ENCODE data around the gene HIVEP3.

HIVEP3 gene

DNA sequence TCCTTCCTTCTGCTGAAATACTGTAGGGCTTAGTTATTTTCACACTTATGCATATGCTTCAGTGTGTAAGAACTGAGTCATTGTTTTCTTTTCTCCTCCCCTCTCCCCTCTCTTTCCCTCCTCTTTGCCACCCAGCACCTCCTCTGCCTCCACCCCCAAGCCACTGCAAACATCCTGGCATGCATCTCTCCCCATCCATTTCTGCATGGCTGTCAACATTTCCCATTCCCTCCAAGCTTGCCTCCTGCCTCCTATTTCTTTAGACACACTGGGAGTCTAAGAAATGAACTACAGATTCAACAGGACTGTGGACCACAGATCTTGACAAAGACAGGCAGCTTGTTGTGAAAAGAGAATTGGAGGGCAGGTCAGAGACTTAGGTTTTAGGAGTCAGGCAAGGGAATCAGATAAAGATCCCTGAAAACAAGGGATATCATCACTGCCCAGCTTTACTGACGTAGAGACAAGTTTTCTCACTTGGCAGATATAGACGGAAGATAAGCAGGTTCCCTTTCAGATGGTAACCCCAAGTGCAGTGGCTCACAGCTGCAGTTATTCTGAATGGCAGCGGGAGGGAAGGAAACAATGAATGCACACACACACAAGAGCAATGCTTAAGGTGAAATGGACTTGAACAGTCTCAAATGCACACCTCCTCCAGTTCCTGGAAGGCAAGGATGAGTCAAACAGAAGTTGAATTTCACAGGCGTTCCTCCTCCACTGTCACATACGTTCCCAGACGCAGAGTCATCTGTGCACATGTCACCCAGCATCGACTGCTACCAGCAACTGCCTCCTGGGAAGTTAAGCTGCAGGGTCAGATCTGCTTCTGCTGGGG is 56.1 kb downstream of the HIVEP3 start:
- TF ChIP-seq, protein P1, sequence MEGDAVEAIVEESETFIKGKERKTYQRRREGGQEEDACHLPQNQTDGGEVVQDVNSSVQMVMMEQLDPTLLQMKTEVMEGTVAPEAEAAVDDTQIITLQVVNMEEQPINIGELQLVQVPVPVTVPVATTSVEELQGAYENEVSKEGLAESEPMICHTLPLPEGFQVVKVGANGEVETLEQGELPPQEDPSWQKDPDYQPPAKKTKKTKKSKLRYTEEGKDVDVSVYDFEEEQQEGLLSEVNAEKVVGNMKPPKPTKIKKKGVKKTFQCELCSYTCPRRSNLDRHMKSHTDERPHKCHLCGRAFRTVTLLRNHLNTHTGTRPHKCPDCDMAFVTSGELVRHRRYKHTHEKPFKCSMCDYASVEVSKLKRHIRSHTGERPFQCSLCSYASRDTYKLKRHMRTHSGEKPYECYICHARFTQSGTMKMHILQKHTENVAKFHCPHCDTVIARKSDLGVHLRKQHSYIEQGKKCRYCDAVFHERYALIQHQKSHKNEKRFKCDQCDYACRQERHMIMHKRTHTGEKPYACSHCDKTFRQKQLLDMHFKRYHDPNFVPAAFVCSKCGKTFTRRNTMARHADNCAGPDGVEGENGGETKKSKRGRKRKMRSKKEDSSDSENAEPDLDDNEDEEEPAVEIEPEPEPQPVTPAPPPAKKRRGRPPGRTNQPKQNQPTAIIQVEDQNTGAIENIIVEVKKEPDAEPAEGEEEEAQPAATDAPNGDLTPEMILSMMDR (conservative IDR thresholded peaks at IDR 0.05; ENCODE audit: low read length), result no peak
- no peak for TF ChIP-seq EZH2phosphoT487 (IDR thresholded peaks at IDR 0.05; ENCODE audit: borderline replicate concordance)
- Histone ChIP-seq H3F3A (ENCODE audit: low read depth) (no peaks in the 10 kb centered on the region), H3K4me2 (ENCODE audit: low read depth, low read length, poor library complexity, severe bottlenecking) (no peak overlapping the region), H3K9me3 (ENCODE audit: insufficient read depth, low read depth, low read length) (no peaks in the 10 kb centered on the region), H3K27me3 (ENCODE audit: insufficient read depth, low read length, poor library complexity, severe bottlenecking) (no peaks in the 10 kb centered on the region), H3K4me3 (ENCODE audit: low read length, poor library complexity, severe bottlenecking) (no peak overlapping the region), H3K9me2 (replicated peaks; ENCODE audit: low read depth, low read length) (no peaks in the 10 kb centered on the region), H4K20me1 (ENCODE audit: insufficient read depth, low read length, poor library complexity, severe bottlenecking) (no peaks in the 10 kb centered on the region), H3K36me3 (ENCODE audit: insufficient read depth, low read length) (no peaks in the 10 kb centered on the region), H2AFZ (ENCODE audit: low read length) (no peak overlapping the region), H3K9ac (ENCODE audit: low read depth, low read length, poor library complexity, severe bottlenecking) (no peak overlapping the region), H3K79me2 (ENCODE audit: insufficient read depth, low read length) (no peaks in the 10 kb centered on the region), H3K4me1 (ENCODE audit: insufficient read depth, low read length, poor library complexity, severe bottlenecking) (peaks cover 16% of the 10 kb centered on the region)

DNA sequence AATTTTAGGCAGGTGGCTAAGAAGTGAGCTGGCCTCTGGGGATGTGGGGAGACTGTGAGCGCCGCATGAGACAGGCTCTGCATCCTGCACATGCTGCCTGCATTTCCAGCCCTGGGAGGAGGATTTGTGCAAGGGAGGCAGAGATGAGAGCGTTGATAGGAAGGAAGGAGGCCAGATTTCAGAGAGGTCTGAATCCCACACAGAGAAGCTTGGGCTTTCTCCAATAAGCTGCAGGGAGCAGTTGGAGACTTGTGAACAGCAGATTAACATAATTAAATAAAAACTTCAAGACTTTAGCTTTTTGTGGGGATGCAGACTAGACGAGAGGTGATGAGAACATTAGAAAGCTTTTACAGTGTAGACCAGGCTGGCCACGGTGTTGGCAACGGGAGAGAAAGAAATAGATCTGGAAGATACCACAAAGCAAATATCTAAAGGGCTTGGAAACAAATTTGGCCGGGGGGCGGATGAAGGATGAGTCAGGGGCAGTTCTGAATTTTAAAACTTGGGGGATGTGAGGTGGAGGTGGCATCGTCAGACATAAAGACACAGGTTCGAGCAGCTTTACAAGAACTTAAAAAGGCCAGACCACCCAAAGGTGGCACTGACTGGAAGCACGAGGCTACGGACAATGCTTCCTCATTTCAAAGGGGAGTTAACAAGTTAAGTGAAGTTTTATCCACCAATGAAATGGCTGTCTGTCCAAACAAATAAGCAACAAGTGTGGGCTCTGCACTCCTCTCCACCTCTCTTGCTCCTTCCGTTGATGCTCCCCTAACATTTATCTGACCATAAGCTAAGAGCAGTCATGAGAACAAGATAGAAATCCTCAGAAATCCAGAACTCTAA is 57.0 kb downstream of the HIVEP3 start:
- no peaks in the 10 kb centered on the region for H3K9me3 ChIP-seq (ENCODE audit: insufficient read depth, low read depth, low read length)
- H3K9ac ChIP-seq (ENCODE audit: low read depth, low read length, poor library complexity, severe bottlenecking), result no peak overlapping the region
- H2AFZ ChIP-seq (ENCODE audit: low read length), result no peak overlapping the region
- no peak overlapping the region for H3K4me3 ChIP-seq (ENCODE audit: low read length, poor library complexity, severe bottlenecking)
- no peaks in the 10 kb centered on the region for H3K9me2 ChIP-seq (replicated peaks; ENCODE audit: low read depth, low read length)
- H3K4me1 ChIP-seq (ENCODE audit: insufficient read depth, low read length, poor library complexity, severe bottlenecking), result peaks cover 16% of the 10 kb centered on the region
- H3K79me2 ChIP-seq (ENCODE audit: insufficient read depth, low read length), result no peaks in the 10 kb centered on the region
- no peaks in the 10 kb centered on the region for H3K36me3 ChIP-seq (ENCODE audit: insufficient read depth, low read length)
- TF ChIP-seq, protein P1 (conservative IDR thresholded peaks at IDR 0.05; ENCODE audit: low read length), result no peak
- no peak for TF ChIP-seq EZH2phosphoT487 (IDR thresholded peaks at IDR 0.05; ENCODE audit: borderline replicate concordance)
- no peaks in the 10 kb centered on the region for H3K27me3 ChIP-seq (ENCODE audit: insufficient read depth, low read length, poor library complexity, severe bottlenecking)
- no peaks in the 10 kb centered on the region for H3F3A ChIP-seq (ENCODE audit: low read depth)
- H4K20me1 ChIP-seq (ENCODE audit: insufficient read depth, low read length, poor library complexity, severe bottlenecking), result no peaks in the 10 kb centered on the region
- H3K4me2 ChIP-seq (ENCODE audit: low read depth, low read length, poor library complexity, severe bottlenecking), result no peak overlapping the region

DNA sequence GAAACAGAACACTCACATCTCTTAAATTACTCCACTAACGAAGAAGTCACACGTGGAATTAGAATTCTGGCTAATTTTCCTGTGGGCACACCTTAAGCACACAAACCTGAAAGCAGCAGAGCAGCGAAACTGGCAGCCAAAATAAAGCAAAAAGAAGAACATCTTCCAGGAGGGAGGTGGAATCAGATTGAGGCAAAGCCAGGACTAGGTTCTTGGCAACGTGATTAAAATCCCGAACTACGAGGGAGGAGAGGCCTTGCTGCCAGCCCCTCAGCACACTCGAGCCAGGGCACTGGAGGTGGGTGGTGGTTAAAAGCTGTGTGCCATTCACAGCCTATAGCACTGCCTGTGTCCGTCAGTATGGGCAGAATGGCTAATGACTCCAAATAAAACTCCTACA is 58.0 kb downstream of the HIVEP3 start:
- Histone ChIP-seq H3K4me1 (ENCODE audit: insufficient read depth, low read length, poor library complexity, severe bottlenecking) (peaks cover 16% of the 10 kb centered on the region), H3K27me3 (ENCODE audit: insufficient read depth, low read length, poor library complexity, severe bottlenecking) (no peaks in the 10 kb centered on the region), H3F3A (ENCODE audit: low read depth) (no peaks in the 10 kb centered on the region), H3K9me2 (replicated peaks; ENCODE audit: low read depth, low read length) (no peaks in the 10 kb centered on the region), H3K9me3 (ENCODE audit: insufficient read depth, low read depth, low read length) (no peaks in the 10 kb centered on the region), H4K20me1 (ENCODE audit: insufficient read depth, low read length, poor library complexity, severe bottlenecking) (no peaks in the 10 kb centered on the region), H3K36me3 (ENCODE audit: insufficient read depth, low read length) (no peaks in the 10 kb centered on the region), H3K79me2 (ENCODE audit: insufficient read depth, low read length) (no peaks in the 10 kb centered on the region), H2AFZ (ENCODE audit: low read length) (no peak overlapping the region), H3K4me2 (ENCODE audit: low read depth, low read length, poor library complexity, severe bottlenecking) (no peak overlapping the region), H3K9ac (ENCODE audit: low read depth, low read length, poor library complexity, severe bottlenecking) (no peak overlapping the region), H3K4me3 (ENCODE audit: low read length, poor library complexity, severe bottlenecking) (no peak overlapping the region)
- no peak for TF ChIP-seq EZH2phosphoT487 (IDR thresholded peaks at IDR 0.05; ENCODE audit: borderline replicate concordance)
- TF ChIP-seq, protein P1 (conservative IDR thresholded peaks at IDR 0.05; ENCODE audit: low read length), result no peak

All from Loucy (cell line).